GM18873 (cell line): ENCODE measurements around the gene KCNG2.

Experiments
- ATAC-seq: cut with Tn5 transposase; IDR thresholded peaks from one replicate; pipeline ENCODE4 v1.9.1; 2021; ENCODE audit warnings: mild to moderate bottlenecking, moderate library complexity, moderate number of reproducible peaks; ENCODE audit not compliant: unreplicated experiment, low FRiP score

KCNG2 gene

GRCh38 chr18:79816981-79817606, 19.4 kb downstream of the KCNG2 start:
- no peak for ATAC-seq

GRCh38 chr18:79817607-79817998, 19.9 kb downstream of the KCNG2 start:
- ATAC-seq = no peak

DNA sequence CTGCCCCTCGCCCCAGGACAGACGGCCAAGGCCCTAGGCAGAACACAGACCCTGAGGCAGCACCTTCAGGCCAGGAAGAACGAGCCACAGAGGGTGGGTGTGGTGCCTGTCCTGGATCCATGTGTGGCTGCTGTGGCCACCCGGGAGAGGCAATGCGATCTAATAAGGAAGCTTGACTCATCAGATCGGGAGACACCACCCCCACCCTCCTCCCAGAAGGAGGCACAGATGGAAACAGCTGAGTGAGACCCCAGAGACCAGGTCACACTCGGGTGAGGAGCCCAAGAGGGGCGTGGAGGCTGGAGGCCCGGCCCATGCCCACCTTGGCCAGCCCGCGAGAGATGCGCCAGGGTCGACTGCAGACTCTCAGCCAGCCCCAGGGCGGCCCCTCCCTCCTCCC, 20.3 kb downstream of the KCNG2 start:
- ATAC-seq = no peak

- ATAC-seq = no peak
These were observed 20.9 kb downstream of the KCNG2 start for GRCh38 chr18:79818631-79819030.

- ATAC-seq = no peak
These were observed 21.6 kb downstream of the KCNG2 start for GRCh38 chr18:79819064-79819967.

GRCh38 chr18:79819968-79820351, 22.2 kb downstream of the KCNG2 start:
- peak; percentile 58 for ATAC-seq

DNA sequence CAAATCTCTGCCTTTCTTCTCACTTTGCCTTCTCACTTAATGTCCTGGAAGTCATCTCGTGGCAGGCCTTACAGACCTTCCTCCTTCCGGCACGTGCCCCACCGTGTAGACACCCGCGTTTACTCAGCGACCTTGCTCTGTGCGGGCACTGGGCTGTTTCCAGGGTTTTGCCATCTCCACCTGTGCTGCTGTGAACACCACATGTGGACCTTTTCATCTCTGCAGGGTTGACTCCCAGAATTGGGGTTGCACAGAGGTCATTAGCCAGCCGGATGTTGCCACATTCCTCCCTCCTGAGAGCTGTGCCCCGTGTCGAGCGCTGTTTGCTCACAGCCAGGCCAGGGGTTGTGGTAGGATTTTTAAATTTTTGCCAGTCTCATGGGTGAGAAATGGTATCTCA, 25.4 kb downstream of the KCNG2 start:
- ATAC-seq = no peak

DNA sequence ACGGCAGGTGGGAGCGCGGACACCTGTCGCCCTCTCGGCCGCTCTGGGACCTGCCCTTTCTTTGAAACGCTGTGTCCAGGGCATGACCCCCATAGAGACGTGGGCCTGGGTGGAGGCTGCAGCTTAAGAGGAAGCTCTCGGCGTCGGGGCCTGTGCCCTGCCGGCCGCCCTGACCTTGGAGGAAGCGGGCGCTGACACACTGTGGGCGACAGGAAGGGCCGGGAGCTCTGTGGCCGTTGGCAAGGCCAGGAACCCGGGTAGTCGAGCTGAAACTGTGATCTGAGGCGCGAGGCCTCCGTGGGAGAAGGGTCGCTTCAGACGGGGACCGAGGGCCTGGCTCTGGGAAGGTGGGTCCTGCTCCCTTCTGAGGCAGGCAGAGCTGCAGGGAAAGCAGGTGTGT, 28.2 kb downstream of the KCNG2 start:
- ATAC-seq = no peak

DNA sequence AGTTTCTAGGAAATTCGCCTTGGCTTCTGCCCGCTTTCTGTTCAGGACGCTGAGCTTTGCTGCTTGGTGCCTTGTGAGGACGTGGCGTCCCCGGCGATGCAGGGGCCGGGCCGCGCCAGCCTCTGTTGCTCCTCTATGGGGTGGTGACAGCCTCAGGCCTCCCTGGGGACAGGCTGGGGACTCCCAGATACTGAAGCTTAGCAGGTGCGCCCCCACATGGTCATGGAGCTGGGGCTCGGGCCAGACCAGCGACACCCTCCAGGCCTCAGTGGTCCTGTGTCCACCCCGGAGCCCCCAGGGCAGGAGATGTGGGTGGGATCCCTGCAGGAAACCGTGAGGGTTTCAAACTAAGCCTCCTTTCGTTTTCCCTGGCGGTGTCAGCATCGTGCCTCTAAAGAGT, 29.2 kb downstream of the KCNG2 start:
- ATAC-seq = no peak

DNA sequence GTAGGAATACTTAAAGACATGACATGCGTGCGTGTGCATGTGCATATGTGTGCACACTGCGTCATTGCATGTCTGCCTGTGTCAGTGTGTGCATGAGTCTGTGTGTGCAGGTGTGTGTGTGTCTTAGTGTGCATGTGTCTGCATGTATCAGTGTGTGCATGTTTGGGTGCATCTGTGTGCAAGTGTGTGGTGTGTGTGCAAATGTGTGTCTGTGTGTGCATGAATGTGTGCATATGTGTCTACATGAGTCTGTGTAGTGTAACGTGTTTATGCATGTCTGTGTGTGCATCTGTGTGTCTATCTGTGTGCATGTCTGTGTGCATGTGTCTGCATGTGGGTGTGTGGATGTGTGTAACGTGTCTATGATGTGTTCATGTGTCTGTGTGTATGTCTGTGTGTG, 30.5 kb downstream of the KCNG2 start:
- no peak for ATAC-seq

DNA sequence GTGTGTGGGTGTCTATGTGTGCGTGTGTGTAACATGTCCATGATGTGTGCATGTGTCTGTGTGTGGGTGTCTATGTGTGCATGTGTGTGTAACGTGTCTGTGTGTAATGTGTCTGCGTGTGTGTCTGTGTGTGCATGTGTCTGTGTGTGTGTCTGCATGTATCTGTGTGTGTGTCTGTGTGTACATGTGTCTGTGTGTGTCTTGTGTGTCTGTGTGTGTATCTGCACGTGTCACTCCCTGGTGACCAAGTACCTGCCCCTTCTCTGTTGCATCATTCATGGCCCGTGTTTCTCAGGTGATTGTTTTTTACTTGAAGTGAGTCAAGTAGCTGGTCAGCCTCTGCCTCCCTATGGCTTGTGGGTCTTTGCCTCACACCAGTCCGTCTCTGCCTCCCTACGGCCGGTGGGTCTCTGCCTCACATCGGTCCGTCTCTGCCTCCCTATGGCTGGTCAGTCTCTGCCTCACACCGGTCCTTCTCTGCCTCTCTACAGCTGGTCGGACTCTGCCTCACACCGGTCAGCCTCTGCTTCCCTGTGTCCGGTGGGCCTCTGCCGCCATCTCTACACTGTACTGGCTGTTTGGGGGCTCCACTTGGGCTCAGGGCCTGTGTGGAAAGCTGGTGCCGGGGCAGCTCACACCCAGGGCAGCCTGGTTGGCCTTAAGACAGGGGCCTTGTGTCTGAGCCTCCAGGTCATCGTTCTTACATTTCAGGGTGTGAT, 31.6 kb downstream of the KCNG2 start:
- ATAC-seq = no peak

GRCh38 chr18:79832169-79832568, 34.4 kb downstream of the KCNG2 start:
- ATAC-seq = no peak

- no peak for ATAC-seq
These were observed 37.1 kb downstream of the KCNG2 start for GRCh38 chr18:79834834-79835233.

GRCh38 chr18:79841936-79842335, 44.2 kb downstream of the KCNG2 start:
- ATAC-seq = no peak

DNA sequence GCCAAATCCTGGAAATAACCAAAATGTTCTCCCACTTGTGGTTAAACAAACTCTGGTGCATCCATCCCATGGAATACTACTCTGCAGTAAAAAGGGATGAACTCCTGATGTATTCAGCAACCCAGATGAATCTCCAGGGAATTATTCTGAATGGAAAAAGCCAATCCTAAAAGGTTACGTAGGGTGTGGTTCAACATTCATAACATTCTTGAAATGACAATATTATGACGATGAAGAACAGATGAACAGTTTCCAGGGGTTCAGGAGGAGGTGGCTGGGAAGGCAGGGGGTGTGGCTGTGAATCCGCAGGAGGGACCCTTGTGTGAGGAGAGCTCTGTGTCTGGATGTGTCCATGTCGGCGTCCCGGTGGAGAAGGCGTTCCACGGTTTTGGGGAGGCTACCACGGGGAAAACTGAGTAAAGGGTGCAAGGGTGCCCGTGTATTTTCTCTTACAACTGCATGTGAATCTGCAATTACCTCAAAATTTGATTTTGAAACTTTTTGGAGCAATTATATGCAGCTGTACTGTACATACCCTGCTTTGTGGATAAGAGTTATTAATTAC, 47.3 kb downstream of the KCNG2 start:
- no peak for ATAC-seq

- no peak for ATAC-seq
These were observed 49.3 kb downstream of the KCNG2 start for GRCh38 chr18:79846936-79847557.

- ATAC-seq = no peak
These were observed 50.0 kb downstream of the KCNG2 start for GRCh38 chr18:79847606-79848293.

GRCh38 chr18:79848294-79848578, 50.5 kb downstream of the KCNG2 start:
- no peak for ATAC-seq

DNA sequence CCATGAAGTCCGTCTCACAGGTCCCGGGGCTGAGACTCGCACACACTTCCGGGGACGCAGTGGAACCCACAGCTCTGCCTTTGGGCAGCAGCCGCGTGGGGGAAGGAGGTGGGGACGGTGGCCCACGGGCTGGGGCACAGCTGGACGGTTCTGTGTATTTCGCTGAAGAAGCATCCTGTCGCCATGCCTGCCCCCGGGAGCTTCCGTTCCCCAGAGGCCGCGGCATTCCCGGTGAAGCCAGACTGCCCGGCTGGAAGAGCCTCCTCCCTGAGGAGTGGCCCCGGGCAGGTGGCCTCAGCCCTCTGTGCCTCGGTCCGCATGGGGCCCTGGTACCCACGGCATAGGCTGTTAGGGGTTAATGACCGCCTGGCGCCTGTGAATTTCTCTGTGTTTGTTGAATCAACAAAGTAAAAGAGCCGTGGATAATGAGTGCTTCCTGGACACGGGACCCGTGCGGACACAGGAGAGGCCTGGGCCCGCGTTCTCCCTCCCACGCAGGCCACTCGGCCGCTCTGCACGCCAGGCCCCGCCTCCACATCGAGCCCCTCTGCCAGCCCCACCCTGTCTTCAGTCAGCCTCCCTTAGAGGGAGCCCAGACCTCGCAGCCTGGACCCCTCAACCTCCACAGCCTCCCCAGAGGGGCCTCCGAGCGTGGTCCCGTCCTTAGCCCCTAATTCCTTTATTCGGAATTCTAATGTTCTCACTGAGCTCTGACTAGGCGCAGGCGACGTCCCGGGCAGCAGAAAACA, 51.0 kb downstream of the KCNG2 start:
- no peak for ATAC-seq
